ENCODE data around the gene GTF2F1. TPM values are rescaled to one million over a fixed set of nuclear protein-coding genes. Genes with fewer than 3 reads are reported as not detected.
"Not testable (repeated sequence)": the region's sequence is repeated elsewhere in the genome, so short reads cannot be mapped to it uniquely, and the experiment has no call there.

The GTF2F1 gene
- total RNA-seq, 1 donor from 2014 or later = 67.9 TPM

DNA sequence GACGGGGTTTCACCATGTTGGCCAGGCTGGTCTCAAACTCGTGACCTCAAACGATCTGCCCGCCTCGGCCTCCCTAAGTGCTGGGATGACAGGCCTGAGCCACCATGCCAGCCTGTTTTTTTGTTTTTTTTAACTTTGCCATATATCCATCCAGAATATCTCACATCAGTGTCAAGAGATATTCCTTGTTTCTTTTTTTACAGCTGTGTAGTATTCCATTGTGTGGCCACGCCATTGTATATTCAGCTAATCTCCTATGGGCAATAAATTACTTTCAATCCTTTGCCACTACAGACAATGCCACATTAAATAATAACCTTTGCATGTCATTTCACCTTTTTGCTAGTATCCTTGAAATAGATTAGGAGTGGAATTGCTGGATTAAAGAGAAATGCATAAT, 16.4 kb upstream of the GTF2F1 start:
- Histone ChIP-seq H3K27me3 (no peaks in the 10 kb centered on the region), H3K27ac (no peak overlapping the region), H3K4me3 (no peak overlapping the region), H3K4me1 (no peaks in the 10 kb centered on the region), H3K36me3 (peaks cover 4 to 6% of the 10 kb centered on the region in 2 donors), H3K9me3 (no peaks in the 10 kb centered on the region)
- intact Hi-C loops (cut with DNase I) = no loop called here
- no peak for DNase-seq (ENCODE audit: low spot score in 2 of 2)
- no peak for TF ChIP-seq CTCF (IDR thresholded peaks at IDR 0.05)

DNA sequence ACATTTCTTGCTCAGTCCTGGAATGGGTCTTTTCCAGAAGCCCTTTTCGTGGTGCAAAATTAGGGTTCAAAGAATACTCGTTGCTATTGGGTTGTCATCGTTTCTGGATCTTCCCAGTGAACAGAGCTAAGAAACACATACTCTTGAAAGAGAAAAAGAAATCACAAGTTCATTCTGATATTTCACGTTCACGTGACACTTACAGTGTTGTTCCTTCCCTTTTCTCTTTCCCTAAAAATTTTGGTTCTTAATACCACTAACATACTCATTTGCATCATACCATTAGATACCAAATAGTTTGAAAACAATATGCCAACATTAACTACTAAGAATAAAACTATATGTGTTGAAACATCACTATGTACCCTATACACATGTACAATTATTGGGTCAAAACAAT, 13.4 kb upstream of the GTF2F1 start:
- H3K4me1 ChIP-seq = no peaks in the 10 kb centered on the region
- no peak for TF ChIP-seq CTCF (IDR thresholded peaks at IDR 0.05)

GRCh38 chr19:6402837-6403608, 10.1 kb upstream of the GTF2F1 start:
- DNase-seq (ENCODE audit: low spot score in 2 of 2) = no peak
- TF ChIP-seq CTCF (IDR thresholded peaks at IDR 0.05) = no peak
- Histone ChIP-seq H3K27me3 (no peaks in the 10 kb centered on the region), H3K4me1 (no peaks in the 10 kb centered on the region), H3K4me3 (no peak overlapping the region), H3K9me3 (no peaks in the 10 kb centered on the region), H3K27ac (no peak overlapping the region), H3K36me3 (no peaks in the 10 kb centered on the region)
- intact Hi-C loops (cut with DNase I) = no loop called here

More for the DNA sequence above, 13.4 kb upstream of the GTF2F1 start:
- Histone ChIP-seq H3K27me3 (no peaks in the 10 kb centered on the region), H3K4me3 (no peak overlapping the region), H3K36me3 (no peaks in the 10 kb centered on the region), H3K27ac (no peak overlapping the region), H3K9me3 (no peaks in the 10 kb centered on the region)
- DNase-seq (ENCODE audit: low spot score in 2 of 2) = no peak
- intact Hi-C loops (cut with DNase I) = no loop called here

DNA sequence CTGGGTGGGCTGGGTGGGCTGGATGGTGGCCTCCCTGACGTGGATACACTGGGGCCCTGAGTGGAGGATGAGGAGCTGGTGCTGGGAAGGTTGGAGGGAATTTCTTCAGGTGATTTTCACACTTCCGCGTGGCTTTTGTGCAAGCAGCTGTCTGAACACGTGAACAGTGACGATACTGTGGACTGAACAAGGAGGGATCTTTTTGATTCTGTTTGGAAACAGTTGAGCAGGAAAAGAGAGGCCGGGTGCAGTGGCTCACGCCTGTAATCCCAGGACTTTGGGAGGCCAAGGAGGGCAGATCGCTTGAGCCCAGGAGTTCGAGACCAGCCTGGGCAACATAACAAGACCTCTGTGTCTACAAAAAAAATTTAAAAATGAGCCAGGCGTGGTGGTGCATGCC, 9.1 kb upstream of the GTF2F1 start:
- no peak overlapping the region for H3K27ac ChIP-seq
- no peak for DNase-seq (ENCODE audit: low spot score in 2 of 2)
- intact Hi-C loops (cut with DNase I) = no loop called here
- no peaks in the 10 kb centered on the region for H3K4me1 ChIP-seq
- no peak for TF ChIP-seq CTCF (IDR thresholded peaks at IDR 0.05)
- H3K36me3 ChIP-seq = no peaks in the 10 kb centered on the region
- no peaks in the 10 kb centered on the region for H3K27me3 ChIP-seq
- H3K4me3 ChIP-seq = no peak overlapping the region
- H3K9me3 ChIP-seq = no peaks in the 10 kb centered on the region

DNA sequence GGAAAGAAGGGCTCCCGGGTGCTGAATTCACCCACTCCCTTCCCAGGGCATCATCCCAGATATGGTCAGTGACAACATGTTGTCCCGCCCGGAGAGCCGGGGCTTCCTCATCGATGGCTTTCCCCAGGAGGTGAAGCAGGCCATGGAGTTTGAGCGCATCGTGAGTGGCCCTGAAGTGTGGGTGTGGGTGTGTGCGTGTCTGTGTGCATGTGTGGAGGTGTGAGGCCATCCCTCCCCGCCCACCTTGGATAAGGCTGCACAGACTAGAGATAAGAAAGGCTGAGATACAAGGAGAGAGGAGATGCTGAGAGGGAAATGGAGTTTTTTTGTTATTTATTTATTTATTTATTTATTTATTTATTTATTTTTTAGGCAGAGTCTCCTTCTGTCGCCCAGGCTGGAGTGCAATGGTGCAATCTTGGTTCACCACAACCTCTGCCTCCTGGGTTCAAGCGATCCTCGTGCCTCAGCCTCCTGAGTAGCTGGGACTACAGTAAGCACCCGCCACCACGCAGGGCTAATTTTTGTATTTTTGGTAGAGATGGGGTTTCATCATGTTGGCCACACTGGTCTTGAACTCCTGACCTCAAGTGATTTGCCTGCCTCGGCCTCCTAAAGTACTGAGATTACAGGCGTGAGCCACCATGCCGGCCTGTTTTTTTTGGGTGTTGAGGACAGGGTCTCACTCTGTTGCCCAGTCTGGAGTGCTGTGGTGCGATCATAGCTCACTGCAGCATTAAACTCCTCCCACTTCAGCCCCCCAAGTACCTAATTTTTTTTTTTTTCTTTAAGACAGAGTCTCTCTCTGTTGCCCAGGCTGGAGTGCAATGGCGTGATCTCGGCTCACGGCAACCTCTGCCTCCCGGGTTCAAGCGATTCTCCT, 7.3 kb upstream of the GTF2F1 start:
- H3K4me3 ChIP-seq; H3K4me1 ChIP-seq; H3K27ac ChIP-seq; H3K27me3 ChIP-seq; H3K9me3 ChIP-seq; H3K36me3 ChIP-seq; intact Hi-C loops (cut with DNase I); DNase-seq (ENCODE audit: low spot score in 2 of 2): not testable (repeated sequence)

DNA sequence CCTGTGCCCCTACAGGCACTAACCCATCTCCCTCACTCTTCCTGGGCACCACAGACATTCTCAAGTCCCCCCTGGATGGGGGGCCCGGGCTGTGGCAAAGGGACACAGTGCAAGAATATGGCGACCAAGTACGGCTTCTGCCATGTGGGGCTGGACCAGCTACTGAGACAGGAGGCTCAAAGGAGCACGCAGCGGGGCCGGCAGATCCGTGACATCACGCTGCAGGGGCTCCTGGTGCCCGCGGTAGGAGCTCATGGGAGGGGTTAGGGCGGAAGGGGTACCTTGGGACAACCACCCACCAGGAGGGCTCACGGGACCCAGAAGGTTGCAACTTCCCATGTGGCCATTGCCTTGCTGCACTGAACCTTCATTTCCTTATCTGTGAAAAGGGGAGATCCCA, 3.3 kb upstream of the GTF2F1 start:
- DNase-seq (ENCODE audit: low spot score in 2 of 2) = no peak
- no peaks in the 10 kb centered on the region for H3K27me3 ChIP-seq
- H3K27ac ChIP-seq = no peak overlapping the region
- TF ChIP-seq CTCF (IDR thresholded peaks at IDR 0.05) = no peak
- peaks cover 9 to 12% of the 10 kb centered on the region in 2 donors for H3K4me1 ChIP-seq
- no peak overlapping the region for H3K4me3 ChIP-seq
- H3K36me3 ChIP-seq = no peaks in the 10 kb centered on the region
- no peaks in the 10 kb centered on the region for H3K9me3 ChIP-seq
- intact Hi-C loops (cut with DNase I) = no loop called here
